Esophagus squamous epithelium (tissue), 4 donors: ENCODE results near the gene RNF13.

Experiments used
- CTCF ChIP-seq, 6 experiments: fragments of 450-650 bp in 4 of 6; fragments of 200-600 bp in 2 of 6; sonication (generic) in 2 of 6; IDR thresholded peaks; one replicate each; pipeline ENCODE4 v1.5.1; 2016 to 2019; ENCODE audit warnings: antibody characterized with exemption in 6 of 6, mild to moderate bottlenecking in 4 of 6, moderate library complexity in 4 of 6
- POLR2A ChIP-seq, 4 donors: fragments of 450-650 bp; IDR thresholded peaks; one replicate each; pipeline ENCODE4 v1.6.1; 2017; ENCODE audit warnings: antibody characterized with exemption in 4 of 4, mild to moderate bottlenecking in 4 of 4, moderate library complexity in 3 of 4

GRCh38 chr3:149892371-149892770, 79.4 kb downstream of the RNF13 start:
- TF ChIP-seq POLR2A (IDR thresholded peaks at IDR 0.05) (no peak), CTCF (IDR thresholded peaks at IDR 0.05) (no peak)
